ENCODE measurements around the gene RYR3.

GRCh38 chr15:33310481-33311311, at the start of gene RYR3:
- TF ChIP-seq CTCF (conservative IDR thresholded peaks at IDR 0.05 in 1 of 2, IDR thresholded peaks at IDR 0.05 in 1 of 2; ENCODE audit: extremely low read depth in 1 of 2, insufficient read depth in 1 of 2, low read depth in 1 of 2, low read length in 2 of 2) (no peak), EZH2 (IDR thresholded peaks at IDR 0.05; ENCODE audit: borderline replicate concordance, low read length) (no peak)
